Islet of Langerhans (tissue), 1 donor: ENCODE measurements around the gene GJC2.
"Not testable (repeated sequence)": the region's sequence is repeated elsewhere in the genome, so short reads cannot be mapped to it uniquely, and the experiment has no call there.

ENCODE experiments used
- FAIRE-seq: peaks from one replicate; lab custom pipeline; 2011; peaks lifted over from hg19 to GRCh38; lab: Jason Lieb, UNC

The GJC2 gene

DNA sequence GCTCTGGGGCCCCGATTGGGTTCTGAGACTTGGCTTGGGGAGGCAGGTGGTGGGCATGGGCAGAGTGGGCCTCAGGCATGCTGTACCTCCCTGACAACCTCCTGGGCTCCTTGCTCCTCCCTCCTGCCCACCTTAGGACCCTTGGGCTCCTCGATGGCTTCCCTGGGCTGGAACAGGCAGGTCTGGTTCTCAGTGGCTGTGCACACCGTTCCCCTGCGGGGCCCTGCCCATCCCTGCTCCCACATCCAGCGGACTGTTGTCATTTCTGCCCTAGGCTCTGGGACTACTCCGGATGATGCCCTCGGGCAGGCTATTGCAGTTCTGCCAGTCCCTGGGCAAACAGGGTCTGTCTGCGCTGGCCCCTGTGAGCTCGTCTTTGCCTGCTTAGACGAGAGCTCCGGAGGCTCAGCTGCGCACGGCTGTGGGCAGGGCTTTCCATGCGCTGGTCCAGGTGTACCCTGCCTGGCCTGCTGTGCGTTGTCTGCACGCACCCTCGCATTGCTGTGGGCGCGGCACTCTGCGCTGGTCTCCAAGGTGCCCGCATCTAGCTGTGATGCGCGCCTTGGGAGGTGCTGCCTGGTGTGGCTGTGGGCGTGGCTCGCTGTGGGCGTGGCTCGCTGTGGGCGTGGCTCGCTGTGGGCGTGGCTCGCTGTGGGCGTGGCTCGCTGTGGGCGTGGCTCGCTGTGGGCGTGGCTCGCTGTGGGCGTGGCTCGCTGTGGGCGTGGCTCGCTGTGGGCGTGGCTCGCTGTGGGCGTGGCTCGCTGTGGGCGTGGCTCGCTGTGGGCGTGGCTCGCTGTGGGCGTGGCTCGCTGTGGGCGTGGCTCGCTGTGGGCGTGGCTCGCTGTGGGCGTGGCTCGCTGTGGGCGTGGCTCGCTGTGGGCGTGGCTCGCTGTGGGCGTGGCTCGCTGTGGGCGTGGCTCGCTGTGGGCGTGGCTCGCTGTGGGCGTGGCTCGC lies 24.1 kb downstream of the GJC2 start:
- not testable (repeated sequence) for FAIRE-seq

GRCh38 chr1:228174482-228175315 lies 25.0 kb downstream of the GJC2 start:
- FAIRE-seq: no peak

GRCh38 chr1:228175316-228176023 lies 25.7 kb downstream of the GJC2 start:
- FAIRE-seq: no peak

GRCh38 chr1:228176024-228176395 lies 26.3 kb downstream of the GJC2 start:
- FAIRE-seq: no peak

DNA sequence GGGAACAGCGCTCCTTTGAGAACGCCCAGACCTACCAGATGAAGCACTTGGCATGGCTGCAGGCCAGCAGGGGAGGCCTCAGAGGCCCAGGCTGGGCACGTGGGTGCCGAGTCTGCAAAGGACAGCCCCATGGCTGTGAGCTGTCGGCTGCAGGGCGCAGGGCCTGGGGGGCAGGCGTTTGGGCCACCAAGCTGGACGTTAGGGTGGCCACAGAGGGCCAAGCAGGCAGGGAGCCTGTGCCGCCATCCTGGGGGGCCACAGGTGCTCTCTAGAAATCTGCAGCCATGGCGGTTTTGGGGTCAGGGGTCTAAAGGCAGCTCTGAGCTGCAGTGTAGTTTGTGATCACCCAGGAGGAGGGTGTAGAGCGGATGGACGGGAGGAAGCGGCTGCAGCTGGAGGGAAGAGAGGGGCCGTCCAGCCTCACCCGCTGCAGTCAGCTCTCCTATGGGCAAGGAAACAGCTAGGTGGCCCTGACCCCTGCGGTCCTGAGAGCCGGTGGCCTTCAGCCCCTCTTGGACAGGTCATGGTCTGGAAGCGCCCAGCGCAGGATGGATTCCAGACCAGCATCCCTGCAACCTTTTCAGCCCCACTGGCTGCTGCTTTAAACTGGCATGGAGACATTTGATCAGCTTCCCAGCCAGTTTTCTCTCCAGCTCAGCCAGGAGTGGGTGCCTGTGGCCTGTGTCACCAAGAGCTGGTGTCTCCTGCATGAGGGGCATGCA lies 26.9 kb downstream of the GJC2 start:
- no peak for FAIRE-seq

GRCh38 chr1:228177183-228177475 lies 27.4 kb downstream of the GJC2 start:
- no peak for FAIRE-seq

GRCh38 chr1:228177721-228178710 lies 28.3 kb downstream of the GJC2 start:
- no peak for FAIRE-seq

GRCh38 chr1:228178737-228179684 lies 29.3 kb downstream of the GJC2 start:
- FAIRE-seq: no peak

- FAIRE-seq: no peak
Observed at GRCh38 chr1:228180271-228180958, 30.7 kb downstream of the GJC2 start.

DNA sequence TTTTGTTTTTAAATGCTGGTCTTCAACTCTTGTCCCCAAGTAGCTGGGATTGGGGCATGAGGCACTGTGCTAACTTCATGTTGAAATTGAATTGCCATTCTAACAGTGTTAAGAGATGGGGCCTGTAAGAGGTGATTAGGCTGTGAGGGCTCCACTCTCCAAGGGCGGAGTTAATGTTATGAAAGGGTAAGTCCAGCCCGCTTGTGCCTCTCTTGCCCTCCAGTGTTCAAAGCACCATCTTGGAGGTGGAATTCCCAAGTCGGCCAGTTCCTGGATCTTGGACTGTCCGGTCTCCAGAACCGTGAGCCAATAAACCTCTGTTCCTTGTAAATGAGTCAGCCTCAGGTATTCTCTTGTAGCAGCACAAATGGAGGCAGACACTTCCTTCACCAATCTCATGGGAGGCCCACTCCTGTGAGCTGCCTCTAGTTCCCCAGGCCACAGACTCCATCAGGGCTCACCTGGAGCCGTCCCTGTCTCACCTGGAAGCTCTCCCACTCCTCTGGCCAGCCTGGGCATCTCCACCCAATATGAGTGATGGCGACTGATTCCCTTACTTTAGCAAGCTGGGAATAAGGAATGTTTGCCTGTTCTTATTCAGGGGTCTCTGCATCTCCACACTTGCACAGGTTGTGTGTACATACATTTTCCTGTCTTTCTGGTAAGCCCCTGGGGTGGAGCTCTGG lies 31.4 kb downstream of the GJC2 start:
- FAIRE-seq: no peak

DNA sequence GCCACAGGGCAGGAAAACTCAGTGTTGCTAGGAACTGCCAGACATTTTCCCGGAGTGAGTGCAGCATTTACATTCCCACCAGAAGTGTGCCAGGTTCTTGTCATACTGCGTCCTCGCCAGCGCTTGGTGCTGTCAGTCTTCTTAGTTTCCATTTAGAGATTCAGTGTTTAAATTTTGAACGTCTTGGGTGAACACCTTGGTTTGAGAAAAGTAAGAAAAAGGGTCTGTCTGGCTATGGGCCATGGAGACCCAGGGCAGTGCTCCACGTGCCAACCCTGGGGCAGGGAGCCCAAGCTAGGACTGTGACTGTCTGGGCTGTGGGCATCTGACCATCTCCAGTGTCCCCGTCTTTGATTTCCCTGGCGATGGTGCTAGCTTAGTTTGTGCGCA lies 31.9 kb downstream of the GJC2 start:
- no peak for FAIRE-seq

GRCh38 chr1:228182296-228183030 lies 32.7 kb downstream of the GJC2 start:
- FAIRE-seq: no peak

GRCh38 chr1:228184152-228184551 lies 34.4 kb downstream of the GJC2 start:
- FAIRE-seq: no peak

DNA sequence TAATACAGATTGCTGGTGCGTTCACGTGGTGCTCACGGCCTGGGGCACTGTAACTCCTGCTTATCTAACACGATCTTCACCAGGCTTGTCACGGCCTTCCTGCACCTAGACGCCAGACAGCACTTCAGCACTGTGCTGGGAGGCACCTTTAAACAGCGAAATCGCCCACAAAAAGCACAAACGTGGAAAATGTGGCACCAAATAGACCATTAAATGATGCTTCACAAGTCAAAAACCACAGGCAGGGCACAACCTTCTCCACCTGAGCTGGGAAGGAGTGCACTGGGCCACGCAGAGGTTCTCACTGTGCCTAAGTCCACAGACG lies 35.9 kb downstream of the GJC2 start:
- FAIRE-seq: no peak

GRCh38 chr1:228188249-228188648 lies 38.5 kb downstream of the GJC2 start:
- FAIRE-seq: not testable (repeated sequence)

GRCh38 chr1:228190182-228190581 lies 40.5 kb downstream of the GJC2 start:
- FAIRE-seq: no peak

DNA sequence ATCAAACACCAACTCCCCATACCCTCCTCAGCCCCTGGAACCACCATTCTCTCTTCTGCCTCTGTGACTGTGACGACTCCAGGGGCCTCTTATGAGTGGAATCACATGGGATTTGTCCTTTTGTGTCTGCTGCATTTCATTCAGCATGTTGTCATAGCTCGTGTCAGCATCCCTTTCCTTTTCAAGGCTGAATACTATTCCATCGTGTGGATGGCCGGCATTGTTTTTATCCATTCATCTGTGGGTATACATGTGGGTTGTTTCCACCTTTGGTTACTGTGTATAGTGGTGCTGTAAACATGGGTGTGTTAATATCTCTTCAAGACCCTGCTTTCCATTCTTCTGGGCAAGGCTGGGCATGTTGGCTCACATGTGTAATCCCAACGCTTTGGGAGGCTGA lies 41.0 kb downstream of the GJC2 start:
- FAIRE-seq: no peak

DNA sequence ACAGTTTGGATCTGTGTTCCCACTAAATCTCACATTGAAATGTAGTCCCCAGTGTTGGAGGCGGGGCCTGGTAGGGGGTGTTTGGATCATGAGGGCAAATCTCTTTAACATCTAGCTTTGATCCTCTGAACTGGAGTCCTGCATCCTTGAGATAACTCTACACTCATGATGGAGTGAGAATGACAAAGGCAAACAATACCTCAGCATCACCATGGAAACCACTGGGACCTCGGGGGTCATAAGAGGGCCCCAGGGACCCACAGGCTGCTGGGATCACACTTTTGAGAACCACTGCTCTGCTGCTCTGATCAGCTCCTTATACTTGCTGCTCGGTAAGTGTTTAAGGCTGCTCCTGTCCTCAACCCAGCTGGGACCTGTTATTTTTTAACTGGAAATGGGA lies 44.7 kb downstream of the GJC2 start:
- no peak for FAIRE-seq
